ENCODE results near the gene IFNA7. TPM values are rescaled to one million over a fixed set of nuclear protein-coding genes. Genes with fewer than 3 reads are reported as not detected.
"Not testable (repeated sequence)": the region's sequence is repeated elsewhere in the genome, so short reads cannot be mapped to it uniquely, and the experiment has no call there.

IFNA7 gene
- not detected for total RNA-seq
- polyA plus RNA-seq (2013, experiment 1 of 2) = not detected
- polyA plus RNA-seq (2013, experiment 2 of 2) = not detected
- total RNA-seq = 0 to 0.07 (median 0) reads per million in 172 experiments

GRCh38 chr9:21202105-21202504 is at the start of gene IFNA7:
TSS of gene IFNA7 (minus strand) at chr9:21202205. CDS start at chr9:21202165, 40 bp downstream.
- CTCF ChIA-PET; POLR2A ChIA-PET; DNase-seq; H3K36me3 ChIP-seq (ENCODE audit: insufficient read depth, low read length); H3K4me3 Mint-ChIP-seq; H3K27me3 ChIP-seq (ENCODE audit: control insufficient read depth in 1 of 2, insufficient read depth in 2 of 2, low read length in 2 of 2); H3K4me1 ChIP-seq (ENCODE audit: insufficient read depth, low read length); H3K9me3 Mint-ChIP-seq; H3K4me1 Mint-ChIP-seq (ENCODE audit: low read depth); ATAC-seq (ENCODE audit: poor library complexity); H3K36me3 Mint-ChIP-seq (ENCODE audit: low read depth); H3K4me3 ChIP-seq (ENCODE audit: low read length); H3K27ac ChIP-seq (ENCODE audit: low read depth in 1 of 2, low read length in 2 of 2); H3K9me3 ChIP-seq (ENCODE audit: control insufficient read depth in 1 of 2, insufficient read depth in 1 of 2, low read length in 2 of 2); H3K27ac Mint-ChIP-seq; intact Hi-C loops (cut with DNase I, micrococcal nuclease): not testable (repeated sequence)
- H3K27me3 Mint-ChIP-seq = peaks cover 22% of the 10 kb centered on the region

- H3K36me3 Mint-ChIP-seq (ENCODE audit: low read depth) = no peaks in the 10 kb centered on the region
- no peak overlapping the region for H3K27ac Mint-ChIP-seq
- no peaks in the 10 kb centered on the region for H3K9me3 ChIP-seq (ENCODE audit: control insufficient read depth in 1 of 2, insufficient read depth in 1 of 2, low read length in 2 of 2)
- ChIA-PET POLR2A (no interaction called here), CTCF (interaction anchor here (1.6 kb wide), 1 partner anchor 17 kb away, joined by 3 read pairs; no protein-coding TSS in a partner anchor)
- ATAC-seq (ENCODE audit: poor library complexity) (no peak), DNase-seq (no peak)
- no peaks in the 10 kb centered on the region for H3K9me3 Mint-ChIP-seq
- no peak overlapping the region for H3K27ac ChIP-seq (ENCODE audit: low read depth in 1 of 2, low read length in 2 of 2)
- peaks cover 0 to 4% of the 10 kb centered on the region in 2 experiments for H3K27me3 ChIP-seq (ENCODE audit: control insufficient read depth in 1 of 2, insufficient read depth in 2 of 2, low read length in 2 of 2)
- no peak for TF ChIP-seq CTCF (IDR thresholded peaks at IDR 0.05)
- H3K4me3 Mint-ChIP-seq = no peak overlapping the region
- H3K4me1 ChIP-seq (ENCODE audit: insufficient read depth, low read length) = peaks cover 3% of the 10 kb centered on the region
- no peak overlapping the region for H3K4me3 ChIP-seq (ENCODE audit: low read length)
- no peaks in the 10 kb centered on the region for H3K36me3 ChIP-seq (ENCODE audit: insufficient read depth, low read length)
- H3K4me1 Mint-ChIP-seq (ENCODE audit: low read depth) = peaks cover 5% of the 10 kb centered on the region
- H3K27me3 Mint-ChIP-seq = no peaks in the 10 kb centered on the region
- intact Hi-C loops (cut with DNase I, micrococcal nuclease) = no loop called here
Measured at GRCh38 chr9:21251638-21252037, 49.6 kb upstream of the IFNA7 start.

- Histone ChIP-seq H3K27me3 (ENCODE audit: control insufficient read depth in 1 of 2, insufficient read depth in 2 of 2, low read length in 2 of 2) (peaks cover 0 to 4% of the 10 kb centered on the region in 2 experiments), H3K4me1 (ENCODE audit: insufficient read depth, low read length) (peaks cover 3% of the 10 kb centered on the region), H3K9me3 (ENCODE audit: control insufficient read depth in 1 of 2, insufficient read depth in 1 of 2, low read length in 2 of 2) (no peaks in the 10 kb centered on the region), H3K4me3 (ENCODE audit: low read length) (no peak overlapping the region), H3K36me3 (ENCODE audit: insufficient read depth, low read length) (no peaks in the 10 kb centered on the region), H3K27ac (ENCODE audit: low read depth in 1 of 2, low read length in 2 of 2) (no peak overlapping the region)
- intact Hi-C loops (cut with DNase I, micrococcal nuclease) = no loop called here
- Mint-ChIP-seq H3K4me3 (no peak overlapping the region), H3K36me3 (ENCODE audit: low read depth) (no peaks in the 10 kb centered on the region), H3K9me3 (no peaks in the 10 kb centered on the region), H3K4me1 (ENCODE audit: low read depth) (peaks cover 5% of the 10 kb centered on the region), H3K27me3 (no peaks in the 10 kb centered on the region), H3K27ac (no peak overlapping the region)
- no peak for DNase-seq
- no peak for TF ChIP-seq CTCF (IDR thresholded peaks at IDR 0.05)
- no peak for ATAC-seq (ENCODE audit: poor library complexity)
- ChIA-PET POLR2A (no interaction called here), CTCF (no interaction called here)
Measured at GRCh38 chr9:21251190-21251589, 49.2 kb upstream of the IFNA7 start.

- ATAC-seq (ENCODE audit: poor library complexity) (no peak), DNase-seq (no peak)
- Mint-ChIP-seq H3K4me1 (ENCODE audit: low read depth) (no peaks in the 10 kb centered on the region), H3K27me3 (peaks cover 8% of the 10 kb centered on the region), H3K36me3 (ENCODE audit: low read depth) (no peaks in the 10 kb centered on the region), H3K9me3 (no peaks in the 10 kb centered on the region), H3K27ac (no peak overlapping the region), H3K4me3 (no peak overlapping the region)
- H3K27ac ChIP-seq (ENCODE audit: low read depth in 1 of 2, low read length in 2 of 2) = no peak overlapping the region
- no peak for TF ChIP-seq CTCF (IDR thresholded peaks at IDR 0.05)
- no peaks in the 10 kb centered on the region for H3K4me1 ChIP-seq (ENCODE audit: insufficient read depth, low read length)
- intact Hi-C loops (cut with DNase I, micrococcal nuclease) = no loop called here
- no peaks in the 10 kb centered on the region for H3K9me3 ChIP-seq (ENCODE audit: control insufficient read depth in 1 of 2, insufficient read depth in 1 of 2, low read length in 2 of 2)
- ChIA-PET POLR2A (no interaction called here), CTCF (no interaction called here)
- peaks cover 0 to 5% of the 10 kb centered on the region in 2 experiments for H3K27me3 ChIP-seq (ENCODE audit: control insufficient read depth in 1 of 2, insufficient read depth in 2 of 2, low read length in 2 of 2)
- no peak overlapping the region for H3K4me3 ChIP-seq (ENCODE audit: low read length)
- H3K36me3 ChIP-seq (ENCODE audit: insufficient read depth, low read length) = no peaks in the 10 kb centered on the region
Measured at GRCh38 chr9:21244836-21245235, 42.8 kb upstream of the IFNA7 start.

All from CD4-positive, alpha-beta T cell (primary cell).